PFSK-1 (cell line): ENCODE results near the gene CSTF2.

Source experiments
- FOXP2 ChIP-seq: optimal IDR thresholded peaks from 2 replicates; pipeline ENCODE3; 2011; ENCODE audit warnings: borderline replicate concordance, control low read depth, inconsistent platforms; ENCODE audit not compliant: insufficient read depth; ENCODE audit errors: extremely low read length, extremely low read depth
- POLR2AphosphoS5 ChIP-seq: IDR thresholded peaks from 2 replicates; pipeline ENCODE4 v1.6.1; 2012; ENCODE audit warnings: low read depth, mild to moderate bottlenecking, control low read depth, low read length, moderate library complexity
- SIN3A ChIP-seq: IDR thresholded peaks from 2 replicates; pipeline ENCODE4 v1.6.1; 2012; ENCODE audit warnings: mild to moderate bottlenecking, low read length, moderate library complexity, borderline replicate concordance; ENCODE audit not compliant: insufficient read depth
- TAF1 ChIP-seq: IDR thresholded peaks from 2 replicates; pipeline ENCODE4 v1.6.1; 2012; ENCODE audit warnings: low read length, control low read depth, borderline replicate concordance; ENCODE audit not compliant: insufficient read depth
- TF ChIP-seq, protein P1 (sequence below), 2 experiments: IDR thresholded peaks; 2 replicates each; pipeline versions ENCODE4 v1.6.1 to v1.8.0; 2011 to 2012; ENCODE audit warnings: low read depth in 2 of 2, low read length in 2 of 2, control low read depth in 1 of 2, inconsistent platforms in 1 of 2, mild to moderate bottlenecking in 1 of 2, moderate library complexity in 1 of 2; ENCODE audit not compliant: insufficient read depth in 1 of 2

CSTF2 gene

DNA sequence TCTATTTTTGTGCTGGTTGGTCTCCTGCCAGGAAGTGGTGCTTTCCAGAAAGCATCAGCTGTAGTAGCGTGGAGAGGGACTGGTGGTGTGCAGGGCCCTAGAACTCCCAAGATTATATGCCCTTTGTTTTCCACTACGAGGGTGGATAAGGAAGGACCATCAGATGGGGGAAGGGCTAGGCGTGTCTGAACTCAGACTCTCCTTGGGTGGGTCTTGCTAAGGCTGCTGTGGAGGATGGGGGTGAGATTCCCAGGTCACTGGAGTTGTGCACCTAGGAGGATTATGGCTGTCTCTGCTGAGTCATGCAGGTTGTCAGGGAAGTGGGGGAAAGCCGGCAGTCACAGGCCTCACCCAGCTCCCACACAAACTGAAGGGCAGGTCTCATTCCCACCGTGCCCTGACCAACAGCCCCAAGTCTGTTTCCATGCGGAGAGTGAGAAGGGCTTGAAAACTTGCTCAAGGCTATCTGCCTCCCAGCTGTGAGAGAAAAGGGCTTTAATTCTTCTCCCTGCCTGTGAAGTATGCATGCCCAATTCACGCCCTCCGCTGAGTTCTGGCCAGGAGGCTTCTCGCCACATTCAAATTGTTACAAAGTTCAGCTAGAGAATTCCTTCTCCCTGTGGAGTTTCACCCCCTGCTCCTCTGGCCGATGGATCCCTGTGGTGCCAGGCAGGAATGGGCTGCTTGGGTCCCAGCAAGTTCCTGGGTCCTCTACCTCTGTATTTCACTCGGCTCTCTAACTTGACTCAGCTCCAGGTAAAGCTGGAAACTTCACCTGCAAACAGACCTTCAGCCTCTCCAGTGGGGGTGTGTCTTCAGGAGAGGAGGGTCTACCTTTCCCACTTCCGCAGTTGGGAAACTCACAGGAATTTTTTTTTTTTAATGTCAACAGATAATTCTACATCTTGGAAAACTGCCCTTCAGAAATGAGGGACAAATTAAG is 7.7 kb upstream of the CSTF2 start:
- no peak for TF ChIP-seq SIN3A
- TF ChIP-seq FOXP2, result no peak
- TF ChIP-seq TAF1, result no peak
- TF ChIP-seq, protein P1, sequence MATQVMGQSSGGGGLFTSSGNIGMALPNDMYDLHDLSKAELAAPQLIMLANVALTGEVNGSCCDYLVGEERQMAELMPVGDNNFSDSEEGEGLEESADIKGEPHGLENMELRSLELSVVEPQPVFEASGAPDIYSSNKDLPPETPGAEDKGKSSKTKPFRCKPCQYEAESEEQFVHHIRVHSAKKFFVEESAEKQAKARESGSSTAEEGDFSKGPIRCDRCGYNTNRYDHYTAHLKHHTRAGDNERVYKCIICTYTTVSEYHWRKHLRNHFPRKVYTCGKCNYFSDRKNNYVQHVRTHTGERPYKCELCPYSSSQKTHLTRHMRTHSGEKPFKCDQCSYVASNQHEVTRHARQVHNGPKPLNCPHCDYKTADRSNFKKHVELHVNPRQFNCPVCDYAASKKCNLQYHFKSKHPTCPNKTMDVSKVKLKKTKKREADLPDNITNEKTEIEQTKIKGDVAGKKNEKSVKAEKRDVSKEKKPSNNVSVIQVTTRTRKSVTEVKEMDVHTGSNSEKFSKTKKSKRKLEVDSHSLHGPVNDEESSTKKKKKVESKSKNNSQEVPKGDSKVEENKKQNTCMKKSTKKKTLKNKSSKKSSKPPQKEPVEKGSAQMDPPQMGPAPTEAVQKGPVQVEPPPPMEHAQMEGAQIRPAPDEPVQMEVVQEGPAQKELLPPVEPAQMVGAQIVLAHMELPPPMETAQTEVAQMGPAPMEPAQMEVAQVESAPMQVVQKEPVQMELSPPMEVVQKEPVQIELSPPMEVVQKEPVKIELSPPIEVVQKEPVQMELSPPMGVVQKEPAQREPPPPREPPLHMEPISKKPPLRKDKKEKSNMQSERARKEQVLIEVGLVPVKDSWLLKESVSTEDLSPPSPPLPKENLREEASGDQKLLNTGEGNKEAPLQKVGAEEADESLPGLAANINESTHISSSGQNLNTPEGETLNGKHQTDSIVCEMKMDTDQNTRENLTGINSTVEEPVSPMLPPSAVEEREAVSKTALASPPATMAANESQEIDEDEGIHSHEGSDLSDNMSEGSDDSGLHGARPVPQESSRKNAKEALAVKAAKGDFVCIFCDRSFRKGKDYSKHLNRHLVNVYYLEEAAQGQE (IDR thresholded peaks at IDR 0.05; ENCODE audit: insufficient read depth in 1 of 2, low read depth in 2 of 2, low read length in 2 of 2), result no peak
- TF ChIP-seq POLR2AphosphoS5, result no peak

DNA sequence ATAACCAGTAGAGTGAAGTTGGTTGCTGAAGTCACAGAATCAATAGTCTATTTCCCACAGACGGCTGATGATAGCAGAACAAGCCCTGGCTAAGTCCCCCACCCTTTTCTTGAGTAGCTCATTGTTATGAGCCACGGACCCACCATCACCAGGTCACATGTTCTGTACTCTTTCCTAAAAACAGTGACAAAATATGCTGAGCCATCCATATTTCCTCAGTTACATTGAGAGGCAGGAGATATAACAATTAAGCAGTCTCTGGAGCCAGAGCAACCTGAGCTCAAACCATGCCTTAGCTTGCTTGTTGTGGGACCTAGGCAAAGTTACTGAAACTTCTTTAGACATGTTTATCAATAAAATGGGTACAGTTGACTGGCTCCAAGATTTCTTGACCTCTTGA is 2.9 kb upstream of the CSTF2 start:
- TF ChIP-seq SIN3A, result no peak
- no peak for TF ChIP-seq TAF1
- TF ChIP-seq FOXP2, result no peak

DNA sequence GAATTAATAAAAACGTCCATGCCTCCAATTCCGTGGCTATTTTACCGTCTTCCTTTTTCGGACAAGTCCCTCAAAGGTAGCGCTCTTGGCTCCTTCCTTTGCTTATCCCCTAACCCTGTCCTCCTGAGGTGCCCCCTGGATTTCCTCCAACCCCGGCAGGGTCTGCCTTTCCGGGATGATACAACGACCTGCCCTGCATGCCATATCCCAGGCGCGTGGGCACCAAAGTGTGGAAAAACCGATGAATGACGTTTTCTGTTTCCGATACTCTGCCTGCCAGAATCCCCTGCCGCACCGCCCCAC is 706 bp upstream of the CSTF2 start:
- TF ChIP-seq SIN3A, result no peak
- TF ChIP-seq POLR2AphosphoS5, result no peak
- TF ChIP-seq FOXP2, result no peak
- no peak for TF ChIP-seq TAF1
- TF ChIP-seq, protein P1 (IDR thresholded peaks at IDR 0.05; ENCODE audit: insufficient read depth in 1 of 2, low read depth in 2 of 2, low read length in 2 of 2), result no peak

DNA sequence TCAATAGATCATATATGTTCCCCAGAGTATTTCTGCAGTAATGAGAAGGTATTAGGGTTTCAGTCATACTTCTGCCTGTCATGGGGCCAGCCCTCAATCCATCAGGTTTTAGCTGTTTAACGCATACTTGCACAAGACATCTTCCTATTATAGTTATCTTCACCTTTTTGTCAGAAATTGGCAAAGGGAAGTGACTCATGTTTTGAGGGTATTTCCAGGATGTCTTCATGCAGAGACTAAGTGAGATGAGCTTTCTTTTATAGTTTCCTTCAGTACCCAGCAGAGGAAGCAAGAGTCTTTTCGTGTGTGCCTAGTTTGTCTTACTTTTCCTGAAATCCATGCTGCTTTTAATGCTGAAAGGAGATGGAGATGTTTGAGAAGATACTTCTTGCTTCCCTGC is 9.5 kb downstream of the CSTF2 start:
- no peak for TF ChIP-seq FOXP2
- TF ChIP-seq POLR2AphosphoS5, result no peak
- TF ChIP-seq, protein P1 (IDR thresholded peaks at IDR 0.05; ENCODE audit: insufficient read depth in 1 of 2, low read depth in 2 of 2, low read length in 2 of 2), result no peak
- TF ChIP-seq SIN3A, result no peak
- no peak for TF ChIP-seq TAF1

DNA sequence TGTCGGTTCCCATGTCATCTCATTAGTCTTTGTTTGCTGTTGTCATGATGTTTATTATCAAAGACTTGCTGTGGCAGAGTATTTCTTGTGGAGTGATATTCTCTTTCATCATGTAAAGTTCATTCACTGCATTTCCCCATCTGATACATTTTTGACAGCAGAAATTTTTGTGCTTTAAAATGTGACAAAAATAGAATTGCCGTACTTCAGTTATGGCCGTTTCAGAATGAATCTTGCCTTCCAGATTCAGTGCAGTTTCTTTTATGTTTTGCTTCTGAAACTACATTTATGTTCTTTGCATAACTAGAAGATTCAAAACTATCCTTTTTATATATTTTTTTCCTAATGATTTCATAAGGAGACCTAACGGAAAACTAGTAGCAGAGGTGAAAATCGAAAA is 10.0 kb downstream of the CSTF2 start:
- TF ChIP-seq FOXP2 (no peak), SIN3A (no peak), TAF1 (no peak), POLR2AphosphoS5 (no peak)
- TF ChIP-seq, protein P1 (IDR thresholded peaks at IDR 0.05; ENCODE audit: insufficient read depth in 1 of 2, low read depth in 2 of 2, low read length in 2 of 2), result no peak
